ENCODE results near the gene TTLL1. TPM values are rescaled to one million over a fixed set of nuclear protein-coding genes. Genes with fewer than 3 reads are reported as not detected.

The TTLL1 gene
- polyA plus RNA-seq, 4 donors: 16.4 to 20.9 (median 18.5) TPM

- peak; percentile 94 to 99 (median 96) for DNase-seq (ENCODE audit: low read depth in 4 of 4, low spot score in 2 of 4)
These were observed 74.1 kb downstream of the TTLL1 start, which contains the start of gene PACSIN2 for GRCh38 chr22:43014869-43015676. TSS of gene PACSIN2 (minus strand) at chr22:43015149. CDS start at chr22:42912080, 103,069 bp downstream.

GRCh38 chr22:43014316-43014868 is 74.8 kb downstream of the TTLL1 start:
- DNase-seq (ENCODE audit: low read depth in 4 of 4, low spot score in 2 of 4): no peak

GRCh38 chr22:43013355-43014315 is 75.6 kb downstream of the TTLL1 start:
- DNase-seq (ENCODE audit: low read depth in 4 of 4, low spot score in 2 of 4): no peak

GRCh38 chr22:43012390-43012789 is 76.8 kb downstream of the TTLL1 start:
- no peak for DNase-seq (ENCODE audit: low read depth in 4 of 4, low spot score in 2 of 4)

- no peak for DNase-seq (ENCODE audit: low read depth in 4 of 4, low spot score in 2 of 4)
These were observed 78.1 kb downstream of the TTLL1 start for GRCh38 chr22:43011079-43011478.

GRCh38 chr22:43009444-43009843 is 79.7 kb downstream of the TTLL1 start:
- DNase-seq (ENCODE audit: low read depth in 4 of 4, low spot score in 2 of 4): no peak

- DNase-seq (ENCODE audit: low read depth in 4 of 4, low spot score in 2 of 4): no peak
These were observed 80.3 kb downstream of the TTLL1 start for GRCh38 chr22:43008921-43009320.

- DNase-seq (ENCODE audit: low read depth in 4 of 4, low spot score in 2 of 4): no peak
These were observed 80.7 kb downstream of the TTLL1 start for GRCh38 chr22:43008509-43008908.

- no peak for DNase-seq (ENCODE audit: low read depth in 4 of 4, low spot score in 2 of 4)
These were observed 81.6 kb downstream of the TTLL1 start for GRCh38 chr22:43007519-43008102.

- DNase-seq (ENCODE audit: low read depth in 4 of 4, low spot score in 2 of 4): no peak
These were observed 82.4 kb downstream of the TTLL1 start for GRCh38 chr22:43006753-43007152.

- no peak for DNase-seq (ENCODE audit: low read depth in 4 of 4, low spot score in 2 of 4)
These were observed 83.1 kb downstream of the TTLL1 start for GRCh38 chr22:43006016-43006505.

GRCh38 chr22:43005106-43005505 is 84.1 kb downstream of the TTLL1 start:
- no peak for DNase-seq (ENCODE audit: low read depth in 4 of 4, low spot score in 2 of 4)

GRCh38 chr22:43004362-43005035 is 84.7 kb downstream of the TTLL1 start:
- DNase-seq (ENCODE audit: low read depth in 4 of 4, low spot score in 2 of 4): no peak

GRCh38 chr22:43002202-43002586 is 87.0 kb downstream of the TTLL1 start:
- DNase-seq (ENCODE audit: low read depth in 4 of 4, low spot score in 2 of 4): no peak

- no peak for DNase-seq (ENCODE audit: low read depth in 4 of 4, low spot score in 2 of 4)
These were observed 87.7 kb downstream of the TTLL1 start for GRCh38 chr22:43001271-43002201.

- DNase-seq (ENCODE audit: low read depth in 4 of 4, low spot score in 2 of 4): no peak
These were observed 88.6 kb downstream of the TTLL1 start for GRCh38 chr22:43000441-43001175.

GRCh38 chr22:42997582-42998090 is 91.6 kb downstream of the TTLL1 start:
- no peak for DNase-seq (ENCODE audit: low read depth in 4 of 4, low spot score in 2 of 4)
